Measurements from ENCODE around the gene GABPB2. TPM values are rescaled to one million over a fixed set of nuclear protein-coding genes. Genes with fewer than 3 reads are reported as not detected.

Gene GABPB2
- total and polyA plus RNA-seq, 4 donors, result 0.94 to 13.3 (median 4.4) TPM

DNA sequence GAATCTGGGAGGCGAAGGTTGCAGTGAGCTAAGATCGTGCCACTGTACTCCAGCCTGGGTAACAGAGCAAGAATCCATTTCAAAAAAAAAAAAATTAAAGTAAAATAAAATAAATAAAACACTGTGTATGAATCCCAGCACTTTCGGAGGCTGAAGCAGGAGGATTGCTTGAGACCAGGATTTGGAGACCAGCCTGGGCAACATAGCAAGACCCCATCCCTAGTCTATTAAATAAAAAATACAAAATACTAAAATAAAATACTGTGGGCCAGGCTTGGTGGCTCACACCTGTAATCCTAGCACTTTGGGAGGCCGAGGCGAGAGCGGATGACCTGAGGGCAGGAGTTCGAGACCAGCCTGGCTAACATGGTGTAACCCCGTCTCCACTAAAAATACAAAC, 38.4 kb upstream of the GABPB2 start:
- no peaks in the 10 kb centered on the region for H3K27me3 ChIP-seq (ENCODE audit: control insufficient read depth in 4 of 4, insufficient read depth in 4 of 4, low read length in 3 of 4)
- peaks cover 9 to 59% (median 34%) of the 10 kb centered on the region in 4 donors for H3K36me3 ChIP-seq (ENCODE audit: control insufficient read depth in 4 of 4, insufficient read depth in 3 of 4, low read depth in 1 of 4, low read length in 3 of 4)
- no peak for TF ChIP-seq TAF1 (conservative IDR thresholded peaks at IDR 0.05)
- TF ChIP-seq FOXA1 (IDR thresholded peaks at IDR 0.05), result no peak
- no peak for TF ChIP-seq REST (IDR thresholded peaks at IDR 0.05)
- TF ChIP-seq NR2F2 (IDR thresholded peaks at IDR 0.05), result no peak
- no peak for TF ChIP-seq RXRA (IDR thresholded peaks at IDR 0.05)
- no peak for DNase-seq (ENCODE audit: low spot score)
- no peaks in the 10 kb centered on the region for H3K4me1 ChIP-seq (ENCODE audit: control insufficient read depth in 4 of 4, insufficient read depth in 4 of 4, low read length in 3 of 4)
- no peak overlapping the region for H3K27ac ChIP-seq (ENCODE audit: low read depth in 1 of 2, low read length in 2 of 2)
- no peak overlapping the region for H3K4me3 ChIP-seq (ENCODE audit: low read depth in 1 of 3, low read length in 3 of 3)
- no peak overlapping the region for H3K9ac ChIP-seq (ENCODE audit: low read depth in 1 of 2, low read length in 2 of 2)
- H3K9me3 ChIP-seq (ENCODE audit: control insufficient read depth in 4 of 4, low read length in 3 of 4), result no peaks in the 10 kb centered on the region
- 99% methylated on average over 8 of the region's 8 CpGs for WGBS

DNA sequence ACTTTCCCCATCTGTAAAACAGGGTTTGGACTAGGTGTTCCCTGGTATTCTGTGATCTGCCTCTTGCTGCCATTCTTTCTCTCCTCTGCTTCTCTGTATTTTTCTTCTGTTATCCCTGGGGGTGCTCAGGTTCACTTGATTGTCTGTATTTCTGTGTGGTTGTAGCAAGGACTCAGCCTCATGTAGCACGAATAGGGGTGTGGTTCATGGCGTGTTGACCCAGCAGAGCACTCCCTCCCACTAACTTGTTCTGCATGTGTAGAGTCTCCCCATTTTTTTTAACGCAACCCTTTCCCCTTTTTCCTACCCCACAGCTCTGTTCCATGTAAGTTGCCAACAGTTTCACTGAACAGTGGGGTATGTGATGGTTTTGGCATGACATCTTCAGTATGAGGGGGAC, 35.4 kb upstream of the GABPB2 start:
- H3K36me3 ChIP-seq (ENCODE audit: control insufficient read depth in 4 of 4, insufficient read depth in 3 of 4, low read depth in 1 of 4, low read length in 3 of 4), result peaks cover 6 to 38% (median 23%) of the 10 kb centered on the region in 4 donors
- TF ChIP-seq TAF1 (conservative IDR thresholded peaks at IDR 0.05), result no peak
- TF ChIP-seq REST (IDR thresholded peaks at IDR 0.05), result no peak
- TF ChIP-seq SP1 (IDR thresholded peaks at IDR 0.05), result no peak
- no peak for TF ChIP-seq JUND (IDR thresholded peaks at IDR 0.05)
- TF ChIP-seq YY1 (IDR thresholded peaks at IDR 0.05), result no peak
- no peak for TF ChIP-seq CTCF (IDR thresholded peaks at IDR 0.05; ENCODE audit: low read depth, low read length, missing input control)
- TF ChIP-seq FOXA2 (IDR thresholded peaks at IDR 0.05), result no peak
- TF ChIP-seq HNF4A (conservative IDR thresholded peaks at IDR 0.05), result no peak
- no peak for TF ChIP-seq ZBTB33 (IDR thresholded peaks at IDR 0.05)
- WGBS, result 94% methylated on average over 3 of the region's 3 CpGs

More for the DNA sequence above, 35.4 kb upstream of the GABPB2 start:
- H3K4me3 ChIP-seq (ENCODE audit: low read depth in 1 of 3, low read length in 3 of 3), result no peak overlapping the region
- H3K27ac ChIP-seq (ENCODE audit: low read depth in 1 of 2, low read length in 2 of 2), result no peak overlapping the region
- no peak for DNase-seq (ENCODE audit: low spot score)
- no peaks in the 10 kb centered on the region for H3K9me3 ChIP-seq (ENCODE audit: control insufficient read depth in 4 of 4, low read length in 3 of 4)
- no peaks in the 10 kb centered on the region for H3K4me1 ChIP-seq (ENCODE audit: control insufficient read depth in 4 of 4, insufficient read depth in 4 of 4, low read length in 3 of 4)
- no peak overlapping the region for H3K9ac ChIP-seq (ENCODE audit: low read depth in 1 of 2, low read length in 2 of 2)
- no peaks in the 10 kb centered on the region for H3K27me3 ChIP-seq (ENCODE audit: control insufficient read depth in 4 of 4, insufficient read depth in 4 of 4, low read length in 3 of 4)

Data from liver (tissue), 9 donors.